ENCODE data around the gene TMEM247. TPM values are rescaled to one million over a fixed set of nuclear protein-coding genes. Genes with fewer than 3 reads are reported as not detected.

The TMEM247 gene
- total RNA-seq, 1 experiment from 2014 or later: not detected

DNA sequence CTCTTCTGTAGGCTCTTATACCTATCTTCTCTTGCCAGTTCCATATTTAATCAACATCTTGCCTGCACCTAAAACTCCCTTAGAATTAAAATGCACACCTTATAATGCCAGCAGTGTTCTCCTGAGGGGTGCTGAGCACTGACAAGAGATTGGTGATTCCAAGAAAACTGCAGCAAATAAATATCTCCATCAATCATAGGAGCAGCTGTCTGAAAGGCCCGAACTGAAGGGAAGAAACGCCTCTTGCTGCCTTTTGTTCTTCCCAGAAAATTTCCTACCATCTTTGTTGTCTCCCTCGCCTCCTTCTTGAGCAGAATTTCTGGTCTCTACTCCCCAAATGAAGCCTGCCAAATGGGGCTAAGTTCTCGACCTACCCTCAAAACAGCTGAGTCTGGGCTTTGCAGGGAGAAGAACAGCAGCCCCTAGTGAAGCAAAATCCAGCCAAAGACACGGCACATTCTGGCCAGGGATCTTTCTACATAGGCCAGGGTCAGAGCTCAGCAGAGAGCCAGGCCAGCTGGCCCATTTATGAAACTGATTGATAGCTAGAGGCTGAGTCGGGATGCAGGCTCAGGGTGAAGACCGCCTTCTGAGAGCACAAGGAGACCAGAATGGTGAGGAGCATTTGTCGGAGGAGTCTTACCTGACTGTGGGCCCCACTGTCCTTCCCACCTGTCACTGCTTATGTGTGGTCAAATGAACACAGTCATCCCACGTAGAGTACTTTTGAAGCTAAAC lies 20.4 kb upstream of the TMEM247 start:
- CTCF ChIA-PET: interaction anchor here (0.5 to 2.1 kb wide), 3 partner anchors 172 to 466 kb away, joined by 3 to 5 read pairs (median 4); no protein-coding TSS in a partner anchor
- POLR2A ChIA-PET (ENCODE audit: low non-redundant PET): no interaction called here
- H3K36me3 ChIP-seq (ENCODE audit: insufficient read depth, low read length, poor library complexity, severe bottlenecking): no peaks in the 10 kb centered on the region
- no peaks in the 10 kb centered on the region for H3K9me3 ChIP-seq (ENCODE audit: low read depth, low read length, poor library complexity, severe bottlenecking)
- H3K27ac ChIP-seq (ENCODE audit: low read depth, low read length, poor library complexity, severe bottlenecking): no peak overlapping the region
- H3K27me3 ChIP-seq (replicated peaks; ENCODE audit: insufficient read depth, low read depth, low read length, poor library complexity): no peaks in the 10 kb centered on the region
- no TSS peak for BruUV-seq (replicated peaks)
- intact Hi-C loops (cut with micrococcal nuclease; ENCODE audit: unreplicated experiment): no loop called here
- H3K4me3 ChIP-seq (ENCODE audit: low read depth, low read length, poor library complexity, severe bottlenecking): no peak overlapping the region
- no peaks in the 10 kb centered on the region for H3K4me1 ChIP-seq (ENCODE audit: insufficient read depth, low read length, poor library complexity, severe bottlenecking)
- TF ChIP-seq, protein P1, sequence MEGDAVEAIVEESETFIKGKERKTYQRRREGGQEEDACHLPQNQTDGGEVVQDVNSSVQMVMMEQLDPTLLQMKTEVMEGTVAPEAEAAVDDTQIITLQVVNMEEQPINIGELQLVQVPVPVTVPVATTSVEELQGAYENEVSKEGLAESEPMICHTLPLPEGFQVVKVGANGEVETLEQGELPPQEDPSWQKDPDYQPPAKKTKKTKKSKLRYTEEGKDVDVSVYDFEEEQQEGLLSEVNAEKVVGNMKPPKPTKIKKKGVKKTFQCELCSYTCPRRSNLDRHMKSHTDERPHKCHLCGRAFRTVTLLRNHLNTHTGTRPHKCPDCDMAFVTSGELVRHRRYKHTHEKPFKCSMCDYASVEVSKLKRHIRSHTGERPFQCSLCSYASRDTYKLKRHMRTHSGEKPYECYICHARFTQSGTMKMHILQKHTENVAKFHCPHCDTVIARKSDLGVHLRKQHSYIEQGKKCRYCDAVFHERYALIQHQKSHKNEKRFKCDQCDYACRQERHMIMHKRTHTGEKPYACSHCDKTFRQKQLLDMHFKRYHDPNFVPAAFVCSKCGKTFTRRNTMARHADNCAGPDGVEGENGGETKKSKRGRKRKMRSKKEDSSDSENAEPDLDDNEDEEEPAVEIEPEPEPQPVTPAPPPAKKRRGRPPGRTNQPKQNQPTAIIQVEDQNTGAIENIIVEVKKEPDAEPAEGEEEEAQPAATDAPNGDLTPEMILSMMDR (conservative IDR thresholded peaks at IDR 0.05; ENCODE audit: low read depth, low read length): no peak
- TF ChIP-seq EZH2 (IDR thresholded peaks at IDR 0.05; ENCODE audit: borderline replicate concordance, low read depth, low read length, poor library complexity, severe bottlenecking): no peak
- no peak for DNase-seq (ENCODE audit: low spot score)

DNA sequence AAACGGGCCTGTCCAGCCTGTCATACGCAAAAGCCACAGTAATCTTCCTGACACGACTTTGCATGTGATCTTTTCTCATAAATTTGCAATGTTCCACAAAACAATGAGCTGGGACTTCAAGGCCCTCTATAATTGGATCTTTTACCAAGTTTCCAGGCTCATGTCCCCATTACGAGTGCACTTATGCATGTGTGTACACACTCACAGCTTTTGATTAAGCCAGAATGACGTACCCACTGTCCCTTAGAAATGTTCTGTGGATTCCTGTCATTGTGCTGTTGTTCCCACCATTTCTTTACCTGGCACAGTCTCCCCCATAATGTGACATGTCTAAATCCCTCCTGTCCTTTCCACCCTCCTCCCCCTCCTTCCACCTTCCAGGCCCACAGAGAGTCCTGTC lies 19.7 kb upstream of the TMEM247 start:
- POLR2A ChIA-PET (ENCODE audit: low non-redundant PET): no interaction called here
- intact Hi-C loops (cut with micrococcal nuclease; ENCODE audit: unreplicated experiment): no loop called here

DNA sequence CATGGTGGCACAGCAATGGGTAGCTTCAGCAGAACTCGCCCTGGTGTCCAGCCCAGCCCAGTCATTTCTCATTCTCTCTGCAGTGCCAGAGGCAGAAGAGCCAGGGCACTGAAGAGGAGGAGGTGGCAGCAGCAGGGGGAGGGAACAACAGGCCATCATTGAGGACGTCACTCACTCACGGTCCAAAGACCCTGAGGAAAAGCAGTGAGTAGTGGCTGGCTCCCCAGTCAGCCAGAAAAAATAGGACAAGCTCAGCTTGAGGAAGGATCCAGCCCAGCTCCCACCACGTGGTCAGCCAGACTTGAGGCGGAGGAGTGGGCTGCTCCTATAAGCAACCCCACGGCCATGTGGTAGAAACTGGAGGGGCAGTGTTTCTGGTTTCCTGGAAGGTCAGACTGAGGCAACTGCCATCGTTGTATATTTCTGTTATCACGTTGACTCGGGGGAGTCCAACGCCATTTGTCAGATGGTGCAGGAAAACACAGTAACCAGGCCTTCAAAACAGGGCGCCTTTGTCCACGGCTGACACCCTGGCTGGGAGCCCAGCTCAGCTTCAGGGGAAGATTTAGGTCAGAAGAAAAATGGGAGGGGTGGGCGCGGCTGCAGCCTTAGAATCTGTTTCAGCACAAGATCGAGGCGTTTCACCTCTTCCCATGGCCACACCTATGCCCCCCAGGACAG lies 19.0 kb upstream of the TMEM247 start:
- BruUV-seq (replicated peaks): no TSS peak
- H3K4me3 ChIP-seq (ENCODE audit: low read depth, low read length, poor library complexity, severe bottlenecking): no peak overlapping the region
- DNase-seq (ENCODE audit: low spot score): no peak
- CTCF ChIA-PET: interaction anchor here (1.8 to 2.1 kb wide), 2 partner anchors 397 to 467 kb away, joined by 4 to 5 read pairs; no protein-coding TSS in a partner anchor
- H3K9me3 ChIP-seq (ENCODE audit: low read depth, low read length, poor library complexity, severe bottlenecking): no peaks in the 10 kb centered on the region
- TF ChIP-seq, protein P1 (conservative IDR thresholded peaks at IDR 0.05; ENCODE audit: low read depth, low read length): no peak
- no peak for TF ChIP-seq EZH2 (IDR thresholded peaks at IDR 0.05; ENCODE audit: borderline replicate concordance, low read depth, low read length, poor library complexity, severe bottlenecking)
- no peaks in the 10 kb centered on the region for H3K36me3 ChIP-seq (ENCODE audit: insufficient read depth, low read length, poor library complexity, severe bottlenecking)
- H3K4me1 ChIP-seq (ENCODE audit: insufficient read depth, low read length, poor library complexity, severe bottlenecking): no peaks in the 10 kb centered on the region
- intact Hi-C loops (cut with micrococcal nuclease; ENCODE audit: unreplicated experiment): no loop called here
- no peaks in the 10 kb centered on the region for H3K27me3 ChIP-seq (replicated peaks; ENCODE audit: insufficient read depth, low read depth, low read length, poor library complexity)
- no peak overlapping the region for H3K27ac ChIP-seq (ENCODE audit: low read depth, low read length, poor library complexity, severe bottlenecking)
- POLR2A ChIA-PET (ENCODE audit: low non-redundant PET): no interaction called here

More for the DNA sequence above, 19.7 kb upstream of the TMEM247 start:
- no peaks in the 10 kb centered on the region for H3K9me3 ChIP-seq (ENCODE audit: low read depth, low read length, poor library complexity, severe bottlenecking)
- CTCF ChIA-PET: interaction anchor here (0.5 to 2.1 kb wide), 3 partner anchors 173 to 467 kb away, joined by 3 to 5 read pairs (median 4); no protein-coding TSS in a partner anchor
- no peaks in the 10 kb centered on the region for H3K27me3 ChIP-seq (replicated peaks; ENCODE audit: insufficient read depth, low read depth, low read length, poor library complexity)
- BruUV-seq (replicated peaks): no TSS peak
- H3K36me3 ChIP-seq (ENCODE audit: insufficient read depth, low read length, poor library complexity, severe bottlenecking): no peaks in the 10 kb centered on the region
- H3K4me1 ChIP-seq (ENCODE audit: insufficient read depth, low read length, poor library complexity, severe bottlenecking): no peaks in the 10 kb centered on the region
- no peak for DNase-seq (ENCODE audit: low spot score)
- no peak overlapping the region for H3K27ac ChIP-seq (ENCODE audit: low read depth, low read length, poor library complexity, severe bottlenecking)
- TF ChIP-seq, protein P1 (conservative IDR thresholded peaks at IDR 0.05; ENCODE audit: low read depth, low read length): no peak
- TF ChIP-seq EZH2 (IDR thresholded peaks at IDR 0.05; ENCODE audit: borderline replicate concordance, low read depth, low read length, poor library complexity, severe bottlenecking): no peak
- H3K4me3 ChIP-seq (ENCODE audit: low read depth, low read length, poor library complexity, severe bottlenecking): no peak overlapping the region

All from A673 (cell line).